ENCODE data around the gene CLMN.

CLMN gene

GRCh38 chr14:95304342-95304741 lies 15.4 kb downstream of the CLMN start:
- DNase-seq (ENCODE audit: low spot score), result no peak

GRCh38 chr14:95303552-95303951 lies 16.2 kb downstream of the CLMN start:
- DNase-seq (ENCODE audit: low spot score), result no peak

GRCh38 chr14:95302667-95303506 lies 16.8 kb downstream of the CLMN start:
- DNase-seq (ENCODE audit: low spot score), result no peak

- DNase-seq (ENCODE audit: low spot score), result no peak
These were observed 18.1 kb downstream of the CLMN start for GRCh38 chr14:95301527-95302187.

- DNase-seq (ENCODE audit: low spot score), result no peak
These were observed 18.8 kb downstream of the CLMN start for GRCh38 chr14:95300697-95301526.

GRCh38 chr14:95300002-95300696 lies 19.6 kb downstream of the CLMN start:
- DNase-seq (ENCODE audit: low spot score), result no peak

GRCh38 chr14:95299271-95299670 lies 20.4 kb downstream of the CLMN start:
- DNase-seq (ENCODE audit: low spot score), result no peak

- DNase-seq (ENCODE audit: low spot score), result no peak
These were observed 21.9 kb downstream of the CLMN start for GRCh38 chr14:95297832-95298231.

- no peak for DNase-seq (ENCODE audit: low spot score)
These were observed 22.7 kb downstream of the CLMN start for GRCh38 chr14:95296966-95297365.

- no peak for DNase-seq (ENCODE audit: low spot score)
These were observed 23.9 kb downstream of the CLMN start for GRCh38 chr14:95295600-95296376.

- peak; percentile 29 for DNase-seq (ENCODE audit: low spot score)
These were observed 24.7 kb downstream of the CLMN start for GRCh38 chr14:95294834-95295599.

- DNase-seq (ENCODE audit: low spot score), result no peak
These were observed 25.4 kb downstream of the CLMN start for GRCh38 chr14:95294320-95294719.

- DNase-seq (ENCODE audit: low spot score), result no peak
These were observed 26.3 kb downstream of the CLMN start for GRCh38 chr14:95293449-95293848.

GRCh38 chr14:95292660-95293425 lies 26.9 kb downstream of the CLMN start:
- no peak for DNase-seq (ENCODE audit: low spot score)

GRCh38 chr14:95291859-95292542 lies 27.7 kb downstream of the CLMN start:
- peak; percentile 87 for DNase-seq (ENCODE audit: low spot score)

GRCh38 chr14:95290871-95291431 lies 28.8 kb downstream of the CLMN start:
- no peak for DNase-seq (ENCODE audit: low spot score)

GRCh38 chr14:95290021-95290420 lies 29.7 kb downstream of the CLMN start:
- DNase-seq (ENCODE audit: low spot score), result no peak

GRCh38 chr14:95289323-95290010 lies 30.2 kb downstream of the CLMN start:
- no peak for DNase-seq (ENCODE audit: low spot score)
